ENCODE results near the gene TCF23. TPM values are rescaled to one million over a fixed set of nuclear protein-coding genes. Genes with fewer than 3 reads are reported as not detected.
A peak's percentile ranks its signal among the peaks of the same experiment; 100 is the strongest.

Gene TCF23
- total RNA-seq, 1 experiment from 2014 or later: 0.03 TPM

DNA sequence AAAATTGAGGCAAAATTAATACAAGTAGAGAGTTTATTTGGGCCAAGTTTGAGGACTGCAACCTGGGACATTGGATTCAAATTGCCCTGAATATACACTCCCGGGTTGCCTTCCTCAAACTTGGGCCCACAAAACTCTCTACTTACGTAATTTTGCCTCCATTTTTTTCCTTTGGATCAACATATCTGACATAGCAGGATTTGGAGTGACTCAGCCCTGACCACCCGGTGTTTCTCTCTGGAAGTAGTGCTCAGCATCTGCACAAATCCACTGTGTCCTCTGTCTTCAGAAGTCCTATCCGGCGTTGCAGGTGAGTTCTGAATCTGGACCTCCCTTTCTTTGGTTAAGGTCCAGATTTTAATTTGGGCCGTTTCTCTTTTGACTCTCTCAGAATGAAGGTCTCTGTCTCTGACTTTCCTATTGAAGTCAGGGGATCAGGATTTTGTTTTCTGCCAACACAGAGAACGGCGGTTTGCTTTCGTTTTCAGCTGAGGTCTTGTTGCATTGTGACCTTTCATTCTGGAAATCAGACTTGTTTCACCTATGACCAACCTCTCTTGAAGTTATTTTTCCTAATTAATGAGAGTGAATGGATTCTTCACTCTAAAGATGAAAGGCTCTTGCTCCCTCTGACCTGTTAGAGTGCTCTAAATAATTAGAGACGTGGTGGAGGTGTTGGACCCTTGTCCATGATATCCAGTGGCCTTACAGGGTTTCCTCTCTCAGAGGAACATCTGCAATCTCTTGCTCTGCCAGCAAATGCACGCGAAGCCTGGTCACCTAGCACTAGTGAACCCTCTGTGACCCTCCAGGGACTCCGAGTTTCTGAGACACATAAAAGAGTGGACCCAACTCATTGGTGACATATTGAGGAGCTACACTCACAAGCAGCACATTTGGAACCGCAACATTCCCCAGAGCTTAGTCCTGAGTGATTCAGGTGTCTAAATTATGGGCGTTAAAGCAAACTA lies 13.6 kb downstream of the TCF23 start:
- no TSS peak for BruUV-seq (replicated peaks)
- no peaks in the 10 kb centered on the region for H3K4me1 ChIP-seq (ENCODE audit: control insufficient read depth, insufficient read depth, low read length)
- H3K9me3 ChIP-seq (ENCODE audit: control insufficient read depth, insufficient read depth, low read depth, low read length): no peaks in the 10 kb centered on the region
- CTCF ChIA-PET: interaction anchor here (0.7 kb wide), 1 partner anchor 63 kb away, joined by 3 read pairs; no protein-coding TSS in a partner anchor
- intact Hi-C loops (cut with micrococcal nuclease; ENCODE audit: unreplicated experiment) (no loop called here), in situ Hi-C loops (cut with HindIII; ENCODE audit: low pct_unique_long_range_greater_than_20kb, low sequenced_read_pairs) (no loop called here)
- DNase-seq (ENCODE audit: low read depth, low spot score) (no peak), ATAC-seq (no peak)
- TF ChIP-seq, protein P1, sequence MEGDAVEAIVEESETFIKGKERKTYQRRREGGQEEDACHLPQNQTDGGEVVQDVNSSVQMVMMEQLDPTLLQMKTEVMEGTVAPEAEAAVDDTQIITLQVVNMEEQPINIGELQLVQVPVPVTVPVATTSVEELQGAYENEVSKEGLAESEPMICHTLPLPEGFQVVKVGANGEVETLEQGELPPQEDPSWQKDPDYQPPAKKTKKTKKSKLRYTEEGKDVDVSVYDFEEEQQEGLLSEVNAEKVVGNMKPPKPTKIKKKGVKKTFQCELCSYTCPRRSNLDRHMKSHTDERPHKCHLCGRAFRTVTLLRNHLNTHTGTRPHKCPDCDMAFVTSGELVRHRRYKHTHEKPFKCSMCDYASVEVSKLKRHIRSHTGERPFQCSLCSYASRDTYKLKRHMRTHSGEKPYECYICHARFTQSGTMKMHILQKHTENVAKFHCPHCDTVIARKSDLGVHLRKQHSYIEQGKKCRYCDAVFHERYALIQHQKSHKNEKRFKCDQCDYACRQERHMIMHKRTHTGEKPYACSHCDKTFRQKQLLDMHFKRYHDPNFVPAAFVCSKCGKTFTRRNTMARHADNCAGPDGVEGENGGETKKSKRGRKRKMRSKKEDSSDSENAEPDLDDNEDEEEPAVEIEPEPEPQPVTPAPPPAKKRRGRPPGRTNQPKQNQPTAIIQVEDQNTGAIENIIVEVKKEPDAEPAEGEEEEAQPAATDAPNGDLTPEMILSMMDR (IDR thresholded peaks at IDR 0.05): no peak
- H3K27ac ChIP-seq (ENCODE audit: low read length): peak overlapping the region; percentile 61
- POLR2A ChIA-PET: interaction anchor here (0.7 kb wide), 1 partner anchor 49 kb away, joined by 3 read pairs; the partner anchor contains the start of genes ATRAID and SLC5A6
- no peaks in the 10 kb centered on the region for H3K36me3 ChIP-seq (ENCODE audit: control insufficient read depth, insufficient read depth, low read length)
- no peaks in the 10 kb centered on the region for H3K27me3 ChIP-seq (ENCODE audit: control insufficient read depth, insufficient read depth, low read length)
- peak overlapping the region; percentile 21 to 43; a peak in 3 of 4 replicates for H3K4me3 ChIP-seq (ENCODE audit: low read depth in 2 of 2, low read length in 2 of 2)

GRCh38 chr2:27164960-27165763 lies 16.4 kb downstream of the TCF23 start:
- ATAC-seq: no peak

More at GRCh38 chr2:27164960-27165763, 16.4 kb downstream of the TCF23 start:
- H3K4me3 ChIP-seq (ENCODE audit: low read depth in 2 of 2, low read length in 2 of 2): no peak overlapping the region
- no peaks in the 10 kb centered on the region for H3K36me3 ChIP-seq (ENCODE audit: control insufficient read depth, insufficient read depth, low read length)
- in situ Hi-C loops (cut with HindIII; ENCODE audit: low pct_unique_long_range_greater_than_20kb, low sequenced_read_pairs) (no loop called here), intact Hi-C loops (cut with micrococcal nuclease; ENCODE audit: unreplicated experiment) (no loop called here)
- no peaks in the 10 kb centered on the region for H3K9me3 ChIP-seq (ENCODE audit: control insufficient read depth, insufficient read depth, low read depth, low read length)
- TF ChIP-seq SIN3A (IDR thresholded peaks at IDR 0.05; ENCODE audit: borderline replicate concordance, insufficient read depth, low read depth, low read length) (no peak), TCF7L2 (IDR thresholded peaks at IDR 0.05; ENCODE audit: low read depth, low read length) (no peak), POLR2AphosphoS5 (IDR thresholded peaks at IDR 0.05; ENCODE audit: low read depth, low read length) (no peak)
- TF ChIP-seq, protein P2, sequence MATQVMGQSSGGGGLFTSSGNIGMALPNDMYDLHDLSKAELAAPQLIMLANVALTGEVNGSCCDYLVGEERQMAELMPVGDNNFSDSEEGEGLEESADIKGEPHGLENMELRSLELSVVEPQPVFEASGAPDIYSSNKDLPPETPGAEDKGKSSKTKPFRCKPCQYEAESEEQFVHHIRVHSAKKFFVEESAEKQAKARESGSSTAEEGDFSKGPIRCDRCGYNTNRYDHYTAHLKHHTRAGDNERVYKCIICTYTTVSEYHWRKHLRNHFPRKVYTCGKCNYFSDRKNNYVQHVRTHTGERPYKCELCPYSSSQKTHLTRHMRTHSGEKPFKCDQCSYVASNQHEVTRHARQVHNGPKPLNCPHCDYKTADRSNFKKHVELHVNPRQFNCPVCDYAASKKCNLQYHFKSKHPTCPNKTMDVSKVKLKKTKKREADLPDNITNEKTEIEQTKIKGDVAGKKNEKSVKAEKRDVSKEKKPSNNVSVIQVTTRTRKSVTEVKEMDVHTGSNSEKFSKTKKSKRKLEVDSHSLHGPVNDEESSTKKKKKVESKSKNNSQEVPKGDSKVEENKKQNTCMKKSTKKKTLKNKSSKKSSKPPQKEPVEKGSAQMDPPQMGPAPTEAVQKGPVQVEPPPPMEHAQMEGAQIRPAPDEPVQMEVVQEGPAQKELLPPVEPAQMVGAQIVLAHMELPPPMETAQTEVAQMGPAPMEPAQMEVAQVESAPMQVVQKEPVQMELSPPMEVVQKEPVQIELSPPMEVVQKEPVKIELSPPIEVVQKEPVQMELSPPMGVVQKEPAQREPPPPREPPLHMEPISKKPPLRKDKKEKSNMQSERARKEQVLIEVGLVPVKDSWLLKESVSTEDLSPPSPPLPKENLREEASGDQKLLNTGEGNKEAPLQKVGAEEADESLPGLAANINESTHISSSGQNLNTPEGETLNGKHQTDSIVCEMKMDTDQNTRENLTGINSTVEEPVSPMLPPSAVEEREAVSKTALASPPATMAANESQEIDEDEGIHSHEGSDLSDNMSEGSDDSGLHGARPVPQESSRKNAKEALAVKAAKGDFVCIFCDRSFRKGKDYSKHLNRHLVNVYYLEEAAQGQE (IDR thresholded peaks at IDR 0.05; ENCODE audit: insufficient read depth in 1 of 2, low read depth in 2 of 2, low read length in 1 of 2): no peak
- TF ChIP-seq, protein P1 (IDR thresholded peaks at IDR 0.05): no peak
- H3K4me1 ChIP-seq (ENCODE audit: control insufficient read depth, insufficient read depth, low read length): no peaks in the 10 kb centered on the region
- no peaks in the 10 kb centered on the region for H3K27me3 ChIP-seq (ENCODE audit: control insufficient read depth, insufficient read depth, low read length)
- no TSS peak for BruUV-seq (replicated peaks)
- CTCF ChIA-PET: no interaction called here
- no peak overlapping the region for H3K27ac ChIP-seq (ENCODE audit: low read length)
- no peak for DNase-seq (ENCODE audit: low read depth, low spot score)
- POLR2A ChIA-PET: no interaction called here
